C4-2B (cell line): ENCODE measurements around the gene GPBP1L1.

Experiments used
- ZFX ChIP-seq: fragments of 450-650 bp; IDR thresholded peaks from 2 replicates; pipeline ENCODE4 v1.6.1; 2017
- TF ChIP-seq, protein P1 (sequence below): fragments of 450-650 bp; conservative IDR thresholded peaks from 2 replicates; pipeline ENCODE4 v1.5.1; 2017; ENCODE audit warnings: mild to moderate bottlenecking

DNA sequence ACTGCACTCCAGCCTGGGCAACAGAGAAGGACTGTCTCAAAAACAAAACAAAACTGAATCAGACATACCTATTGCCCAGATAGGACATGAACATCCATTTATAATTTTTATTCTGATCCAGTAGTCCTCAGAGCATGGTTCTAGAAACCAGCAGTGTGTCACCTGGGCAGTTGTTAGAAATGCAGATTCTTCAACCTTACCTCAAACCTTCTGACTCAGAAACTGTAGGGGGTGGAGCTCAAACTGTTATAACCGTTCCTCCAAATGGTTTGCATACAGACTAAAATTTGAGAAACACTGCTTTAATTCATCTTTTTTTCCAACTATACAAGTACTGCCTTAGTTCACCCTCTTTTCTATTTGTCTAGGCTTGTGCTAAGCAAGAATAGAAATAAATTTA, 96.5 kb downstream of the GPBP1L1 start:
- TF ChIP-seq, protein P1, sequence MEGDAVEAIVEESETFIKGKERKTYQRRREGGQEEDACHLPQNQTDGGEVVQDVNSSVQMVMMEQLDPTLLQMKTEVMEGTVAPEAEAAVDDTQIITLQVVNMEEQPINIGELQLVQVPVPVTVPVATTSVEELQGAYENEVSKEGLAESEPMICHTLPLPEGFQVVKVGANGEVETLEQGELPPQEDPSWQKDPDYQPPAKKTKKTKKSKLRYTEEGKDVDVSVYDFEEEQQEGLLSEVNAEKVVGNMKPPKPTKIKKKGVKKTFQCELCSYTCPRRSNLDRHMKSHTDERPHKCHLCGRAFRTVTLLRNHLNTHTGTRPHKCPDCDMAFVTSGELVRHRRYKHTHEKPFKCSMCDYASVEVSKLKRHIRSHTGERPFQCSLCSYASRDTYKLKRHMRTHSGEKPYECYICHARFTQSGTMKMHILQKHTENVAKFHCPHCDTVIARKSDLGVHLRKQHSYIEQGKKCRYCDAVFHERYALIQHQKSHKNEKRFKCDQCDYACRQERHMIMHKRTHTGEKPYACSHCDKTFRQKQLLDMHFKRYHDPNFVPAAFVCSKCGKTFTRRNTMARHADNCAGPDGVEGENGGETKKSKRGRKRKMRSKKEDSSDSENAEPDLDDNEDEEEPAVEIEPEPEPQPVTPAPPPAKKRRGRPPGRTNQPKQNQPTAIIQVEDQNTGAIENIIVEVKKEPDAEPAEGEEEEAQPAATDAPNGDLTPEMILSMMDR, result no peak
- TF ChIP-seq ZFX, result no peak
